ENCODE results near the gene DPM2.

DNA sequence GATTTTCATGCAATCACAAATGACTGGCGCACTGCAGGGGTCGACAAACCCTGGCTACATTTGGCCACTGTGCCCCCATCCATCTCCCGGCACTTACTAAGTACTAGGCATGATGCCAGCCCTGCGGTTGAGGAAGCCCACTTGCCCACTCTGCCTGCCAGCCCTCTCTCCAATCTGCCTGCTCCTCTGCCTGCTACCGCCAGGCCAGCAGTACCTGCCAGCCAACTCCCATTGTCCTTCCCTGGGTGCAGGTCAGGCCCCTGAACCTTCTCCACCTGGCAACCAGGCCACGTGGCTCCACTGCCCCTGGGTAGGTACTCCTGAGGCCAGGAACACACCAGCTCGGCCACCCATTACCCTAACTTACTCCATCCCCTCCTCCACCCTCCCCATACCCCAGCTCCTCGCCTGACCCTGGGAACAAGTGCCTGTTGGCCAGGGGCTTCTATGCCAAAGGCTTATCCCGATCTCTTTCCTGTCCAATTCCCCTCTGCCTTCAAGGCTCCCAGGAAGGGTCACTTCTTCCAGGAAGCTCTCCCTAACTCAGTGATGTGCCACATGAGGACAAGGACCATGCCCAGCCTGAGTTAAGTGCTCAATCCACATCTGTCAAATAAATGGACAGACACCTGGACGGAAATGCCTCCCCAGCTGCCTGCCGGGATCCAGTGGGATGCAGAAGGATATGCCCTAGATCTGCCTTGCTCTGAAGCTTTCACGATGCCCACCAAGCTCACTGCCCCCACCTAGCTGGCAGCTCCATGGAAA lies 36.5 kb upstream of the DPM2 start:
- TF ChIP-seq, protein P1, sequence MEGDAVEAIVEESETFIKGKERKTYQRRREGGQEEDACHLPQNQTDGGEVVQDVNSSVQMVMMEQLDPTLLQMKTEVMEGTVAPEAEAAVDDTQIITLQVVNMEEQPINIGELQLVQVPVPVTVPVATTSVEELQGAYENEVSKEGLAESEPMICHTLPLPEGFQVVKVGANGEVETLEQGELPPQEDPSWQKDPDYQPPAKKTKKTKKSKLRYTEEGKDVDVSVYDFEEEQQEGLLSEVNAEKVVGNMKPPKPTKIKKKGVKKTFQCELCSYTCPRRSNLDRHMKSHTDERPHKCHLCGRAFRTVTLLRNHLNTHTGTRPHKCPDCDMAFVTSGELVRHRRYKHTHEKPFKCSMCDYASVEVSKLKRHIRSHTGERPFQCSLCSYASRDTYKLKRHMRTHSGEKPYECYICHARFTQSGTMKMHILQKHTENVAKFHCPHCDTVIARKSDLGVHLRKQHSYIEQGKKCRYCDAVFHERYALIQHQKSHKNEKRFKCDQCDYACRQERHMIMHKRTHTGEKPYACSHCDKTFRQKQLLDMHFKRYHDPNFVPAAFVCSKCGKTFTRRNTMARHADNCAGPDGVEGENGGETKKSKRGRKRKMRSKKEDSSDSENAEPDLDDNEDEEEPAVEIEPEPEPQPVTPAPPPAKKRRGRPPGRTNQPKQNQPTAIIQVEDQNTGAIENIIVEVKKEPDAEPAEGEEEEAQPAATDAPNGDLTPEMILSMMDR (IDR thresholded peaks at IDR 0.05; ENCODE audit: borderline replicate concordance, extremely low read depth, low read length, poor library complexity, severe bottlenecking) = no peak
- no peak for TF ChIP-seq EZH2 (IDR thresholded peaks at IDR 0.05; ENCODE audit: borderline replicate concordance, low read depth, low read length, severe bottlenecking)

Data from DND-41 (cell line).